C1 segment of cervical spinal cord (tissue), 14 donors: ENCODE results near the gene ZC2HC1B.

Experiments
- DNase-seq, 14 donors: peaks; one replicate each; lab custom pipeline; 2025; lab: John Stamatoyannopoulos, UW

The ZC2HC1B gene

GRCh38 chr6:143961886-143962878 lies 97.9 kb downstream of the ZC2HC1B start:
- DNase-seq: no peak

- DNase-seq: no peak
Observed at GRCh38 chr6:143963158-143963919, 99.1 kb downstream of the ZC2HC1B start.

- no peak for DNase-seq
Observed at GRCh38 chr6:143964674-143965081, 100.4 kb downstream of the ZC2HC1B start.

- DNase-seq: no peak
Observed at GRCh38 chr6:143965503-143966171, 101.4 kb downstream of the ZC2HC1B start.

GRCh38 chr6:143966312-143966711 lies 102.0 kb downstream of the ZC2HC1B start:
- DNase-seq: no peak

- no peak for DNase-seq
Observed at GRCh38 chr6:143967706-143968376, 103.6 kb downstream of the ZC2HC1B start.

- DNase-seq: no peak
Observed at GRCh38 chr6:143969077-143969476, 104.8 kb downstream of the ZC2HC1B start.

- DNase-seq: no peak
Observed at GRCh38 chr6:143970456-143971218, 106.4 kb downstream of the ZC2HC1B start.

- no peak for DNase-seq
Observed at GRCh38 chr6:143971482-143972205, 107.4 kb downstream of the ZC2HC1B start.

GRCh38 chr6:143973097-143973966 lies 109.1 kb downstream of the ZC2HC1B start:
- no peak for DNase-seq

GRCh38 chr6:143974089-143974488 lies 109.8 kb downstream of the ZC2HC1B start:
- no peak for DNase-seq

GRCh38 chr6:143976806-143977349 lies 112.6 kb downstream of the ZC2HC1B start:
- no peak for DNase-seq

- no peak for DNase-seq
Observed at GRCh38 chr6:143980921-143981320, 116.6 kb downstream of the ZC2HC1B start.

GRCh38 chr6:143982968-143983367 lies 118.7 kb downstream of the ZC2HC1B start:
- no peak for DNase-seq

- DNase-seq: no peak
Observed at GRCh38 chr6:143984666-143985065, 120.4 kb downstream of the ZC2HC1B start.

GRCh38 chr6:143986463-143987065 lies 122.3 kb downstream of the ZC2HC1B start:
- DNase-seq: no peak
